ENCODE measurements around the gene SLC8A2. TPM values are rescaled to one million over a fixed set of nuclear protein-coding genes. Genes with fewer than 3 reads are reported as not detected.

The SLC8A2 gene
- total RNA-seq, 1 donor from 2014 or later, result 14.5 TPM

GRCh38 chr19:47514151-47514868 lies 42.6 kb upstream of the SLC8A2 start:
- Histone ChIP-seq H4K20me1 (ENCODE audit: low read depth) (peaks cover 26% of the 10 kb centered on the region), H2AFZ (replicated peaks) (no peak overlapping the region), H3F3A (ENCODE audit: low read depth) (peaks cover 9% of the 10 kb centered on the region), H3K27ac (no peak overlapping the region), H3K36me3 (no peaks in the 10 kb centered on the region), H3K79me2 (ENCODE audit: low read depth) (peaks cover 50% of the 10 kb centered on the region), H3K9ac (peak overlapping the region; percentile 91), H3K27me3 (no peaks in the 10 kb centered on the region), H3K9me3 (ENCODE audit: low read depth) (no peaks in the 10 kb centered on the region), H3K4me1 (peaks cover 4% of the 10 kb centered on the region), H3K4me3 (peak overlapping the region; percentile 95), H3K4me2 (peak overlapping the region; percentile 99)
- peak; percentile 35 for DNase-seq (ENCODE audit: low spot score)
- Mint-ChIP-seq H3K36me3 (no peaks in the 10 kb centered on the region), H3K4me3 (peak overlapping the region; percentile 97), H3K9me3 (no peaks in the 10 kb centered on the region), H3K4me1 (peaks cover 32% of the 10 kb centered on the region), H3K27me3 (ENCODE audit: insufficient read depth, low read depth) (peaks cover 6% of the 10 kb centered on the region), H3K27ac (peak overlapping the region; percentile 96)
- TF ChIP-seq EZH2phosphoT487 (IDR thresholded peaks at IDR 0.05), result no peak
- TF ChIP-seq CTCF (IDR thresholded peaks at IDR 0.05), result no peak
- no peak for TF ChIP-seq EZH2 (IDR thresholded peaks at IDR 0.05)

- Histone ChIP-seq H3K4me1 (peaks cover 11% of the 10 kb centered on the region), H3K4me3 (no peak overlapping the region), H3K9ac (peak overlapping the region; percentile 29), H3K36me3 (no peaks in the 10 kb centered on the region), H3K79me2 (ENCODE audit: low read depth) (peaks cover 64% of the 10 kb centered on the region), H3K27me3 (no peaks in the 10 kb centered on the region), H3F3A (ENCODE audit: low read depth) (peaks cover 15% of the 10 kb centered on the region), H2AFZ (replicated peaks) (no peak overlapping the region), H3K27ac (no peak overlapping the region), H4K20me1 (ENCODE audit: low read depth) (peaks cover 36% of the 10 kb centered on the region), H3K9me3 (ENCODE audit: low read depth) (no peaks in the 10 kb centered on the region), H3K4me2 (no peak overlapping the region)
- Mint-ChIP-seq H3K27me3 (ENCODE audit: insufficient read depth, low read depth) (peaks cover 4% of the 10 kb centered on the region), H3K36me3 (no peaks in the 10 kb centered on the region), H3K27ac (peak overlapping the region; percentile 8), H3K9me3 (no peaks in the 10 kb centered on the region), H3K4me3 (peak overlapping the region; percentile 97), H3K4me1 (peaks cover 35% of the 10 kb centered on the region)
- TF ChIP-seq EZH2 (IDR thresholded peaks at IDR 0.05) (no peak), EZH2phosphoT487 (IDR thresholded peaks at IDR 0.05) (no peak)
- no peak for DNase-seq (ENCODE audit: low spot score)
Observed at GRCh38 chr19:47512948-47513319, 41.2 kb upstream of the SLC8A2 start.

GRCh38 chr19:47512183-47512947 lies 40.7 kb upstream of the SLC8A2 start:
- Mint-ChIP-seq H3K27me3 (ENCODE audit: insufficient read depth, low read depth) (peaks cover 4% of the 10 kb centered on the region), H3K36me3 (no peaks in the 10 kb centered on the region), H3K27ac (peak overlapping the region; percentile 8), H3K9me3 (no peaks in the 10 kb centered on the region), H3K4me1 (peaks cover 35% of the 10 kb centered on the region), H3K4me3 (peak overlapping the region; percentile 97)
- Histone ChIP-seq H3K4me1 (peaks cover 14% of the 10 kb centered on the region), H3K4me2 (no peak overlapping the region), H2AFZ (replicated peaks) (no peak overlapping the region), H3K27ac (no peak overlapping the region), H3K4me3 (no peak overlapping the region), H3K9me3 (ENCODE audit: low read depth) (no peaks in the 10 kb centered on the region), H3K27me3 (no peaks in the 10 kb centered on the region), H3K79me2 (ENCODE audit: low read depth) (peaks cover 69% of the 10 kb centered on the region), H3K9ac (peak overlapping the region; percentile 29), H4K20me1 (ENCODE audit: low read depth) (peaks cover 42% of the 10 kb centered on the region), H3F3A (ENCODE audit: low read depth) (peaks cover 15% of the 10 kb centered on the region), H3K36me3 (no peaks in the 10 kb centered on the region)
- DNase-seq (ENCODE audit: low spot score), result no peak
- TF ChIP-seq EZH2 (IDR thresholded peaks at IDR 0.05) (no peak), CTCF (IDR thresholded peaks at IDR 0.05) (no peak), EZH2phosphoT487 (IDR thresholded peaks at IDR 0.05) (no peak)
